ENCODE data around the gene ABCB1.

ABCB1 gene

GRCh38 chr7:87609916-87610315 is 9.2 kb upstream of the ABCB1 start (continued):
- TF ChIP-seq KLF1 (tag by site-specific recombination; IDR thresholded peaks at IDR 0.05): no peak
- no peak for TF ChIP-seq KLF8 (tag by site-specific recombination; IDR thresholded peaks at IDR 0.05)
- no peak for TF ChIP-seq ZBTB21 (tag by site-specific recombination; IDR thresholded peaks at IDR 0.05)
- no peak for TF ChIP-seq ZNF639 (tag by site-specific recombination; IDR thresholded peaks at IDR 0.05)
- no peak for TF ChIP-seq ZIC2 (tag by site-specific recombination; IDR thresholded peaks at IDR 0.05)
- TF ChIP-seq ZBTB7A (tag by site-specific recombination; IDR thresholded peaks at IDR 0.05; ENCODE audit: low read depth): no peak
- TF ChIP-seq ZBTB1 (tag by site-specific recombination; IDR thresholded peaks at IDR 0.05): no peak
- TF ChIP-seq ZNF707 (tag by site-specific recombination; IDR thresholded peaks at IDR 0.05): no peak
- no peak for TF ChIP-seq ZSCAN23 (tag by site-specific recombination; IDR thresholded peaks at IDR 0.05)

DNA sequence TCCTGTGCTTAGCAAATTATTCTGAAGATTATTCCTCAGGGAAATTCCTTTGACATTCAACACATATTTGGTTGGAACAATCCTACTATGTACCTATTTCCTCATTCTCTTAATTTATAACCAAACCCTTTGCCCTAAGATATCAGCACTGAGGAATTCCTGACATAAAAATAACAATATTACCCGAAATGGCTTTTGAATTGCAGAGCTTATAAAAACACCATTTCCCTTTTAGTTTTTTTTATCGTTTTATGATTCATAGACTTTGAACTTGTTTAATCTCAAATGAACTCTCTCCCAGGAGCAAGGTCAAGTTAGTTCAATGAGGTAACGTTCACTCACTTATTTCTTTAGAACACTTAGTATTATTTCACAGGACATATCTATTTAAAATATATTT is 7.7 kb upstream of the ABCB1 start:
- Histone ChIP-seq H3K4me1 (ENCODE audit: control insufficient read depth, insufficient read depth, low read length) (no peaks in the 10 kb centered on the region), H3K27ac (ENCODE audit: extremely low read depth, low read depth, low read length) (no peak overlapping the region), H3K36me3 (ENCODE audit: control insufficient read depth in 2 of 2, insufficient read depth in 1 of 2, low read length in 2 of 2) (no peaks in the 10 kb centered on the region), H3K4me3 (ENCODE audit: low read depth, low read length) (no peak overlapping the region), H3K9me3 (ENCODE audit: control insufficient read depth, insufficient read depth, low read depth, low read length) (no peaks in the 10 kb centered on the region)
- TF ChIP-seq ZNF248 (tag by site-specific recombination; IDR thresholded peaks at IDR 0.05) (no peak), ZNF423 (tag by site-specific recombination; IDR thresholded peaks at IDR 0.05) (no peak), PRDM6 (tag by site-specific recombination; IDR thresholded peaks at IDR 0.05) (0 out of 2 replicates have a peak, but pooled peaks have one; percentile 30), ZBTB17 (tag by site-specific recombination; IDR thresholded peaks at IDR 0.05) (no peak)
- TF ChIP-seq, protein P1, sequence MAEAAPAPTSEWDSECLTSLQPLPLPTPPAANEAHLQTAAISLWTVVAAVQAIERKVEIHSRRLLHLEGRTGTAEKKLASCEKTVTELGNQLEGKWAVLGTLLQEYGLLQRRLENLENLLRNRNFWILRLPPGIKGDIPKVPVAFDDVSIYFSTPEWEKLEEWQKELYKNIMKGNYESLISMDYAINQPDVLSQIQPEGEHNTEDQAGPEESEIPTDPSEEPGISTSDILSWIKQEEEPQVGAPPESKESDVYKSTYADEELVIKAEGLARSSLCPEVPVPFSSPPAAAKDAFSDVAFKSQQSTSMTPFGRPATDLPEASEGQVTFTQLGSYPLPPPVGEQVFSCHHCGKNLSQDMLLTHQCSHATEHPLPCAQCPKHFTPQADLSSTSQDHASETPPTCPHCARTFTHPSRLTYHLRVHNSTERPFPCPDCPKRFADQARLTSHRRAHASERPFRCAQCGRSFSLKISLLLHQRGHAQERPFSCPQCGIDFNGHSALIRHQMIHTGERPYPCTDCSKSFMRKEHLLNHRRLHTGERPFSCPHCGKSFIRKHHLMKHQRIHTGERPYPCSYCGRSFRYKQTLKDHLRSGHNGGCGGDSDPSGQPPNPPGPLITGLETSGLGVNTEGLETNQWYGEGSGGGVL (tag by site-specific recombination; IDR thresholded peaks at IDR 0.05): no peak
- CTCF ChIA-PET: no interaction called here
- POLR2A ChIA-PET: no interaction called here

DNA sequence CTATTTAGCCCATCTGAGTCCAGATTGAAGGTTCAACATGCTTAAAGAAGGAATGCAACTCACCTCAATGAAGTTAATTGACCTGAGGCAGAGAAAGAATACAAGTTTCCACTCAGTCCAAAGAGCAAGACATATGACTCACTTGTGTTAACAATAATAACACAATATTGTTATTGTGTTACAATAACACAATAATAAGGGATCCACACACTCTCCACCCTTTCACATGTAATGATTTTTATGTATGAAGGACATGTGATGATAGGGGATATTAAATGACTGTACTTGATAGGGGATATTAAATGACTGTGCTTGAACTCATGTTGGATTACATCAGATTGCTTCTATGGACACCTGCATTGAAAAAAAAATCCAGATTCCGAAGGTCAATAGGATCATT is 3.6 kb upstream of the ABCB1 start:
- POLR2A ChIA-PET: no interaction called here
- TF ChIP-seq ZNF140 (tag by site-specific recombination; IDR thresholded peaks at IDR 0.05) (no peak), ZNF664 (tag by site-specific recombination; IDR thresholded peaks at IDR 0.05) (no peak), ZNF654 (tag by site-specific recombination; IDR thresholded peaks at IDR 0.05; ENCODE audit: low read depth) (no peak), ZNF560 (tag by site-specific recombination; IDR thresholded peaks at IDR 0.05; ENCODE audit: borderline replicate concordance) (no peak), KLF10 (tag by site-specific recombination; IDR thresholded peaks at IDR 0.05) (no peak), ZNF280C (tag by site-specific recombination; IDR thresholded peaks at IDR 0.05) (no peak), ZNF660 (tag by site-specific recombination; IDR thresholded peaks at IDR 0.05) (no peak), ZNF473 (tag by site-specific recombination; IDR thresholded peaks at IDR 0.05) (no peak), GLIS1 (tag by site-specific recombination; IDR thresholded peaks at IDR 0.05) (no peak), ZNF121 (tag by site-specific recombination; IDR thresholded peaks at IDR 0.05) (no peak)
- TF ChIP-seq, protein P2, sequence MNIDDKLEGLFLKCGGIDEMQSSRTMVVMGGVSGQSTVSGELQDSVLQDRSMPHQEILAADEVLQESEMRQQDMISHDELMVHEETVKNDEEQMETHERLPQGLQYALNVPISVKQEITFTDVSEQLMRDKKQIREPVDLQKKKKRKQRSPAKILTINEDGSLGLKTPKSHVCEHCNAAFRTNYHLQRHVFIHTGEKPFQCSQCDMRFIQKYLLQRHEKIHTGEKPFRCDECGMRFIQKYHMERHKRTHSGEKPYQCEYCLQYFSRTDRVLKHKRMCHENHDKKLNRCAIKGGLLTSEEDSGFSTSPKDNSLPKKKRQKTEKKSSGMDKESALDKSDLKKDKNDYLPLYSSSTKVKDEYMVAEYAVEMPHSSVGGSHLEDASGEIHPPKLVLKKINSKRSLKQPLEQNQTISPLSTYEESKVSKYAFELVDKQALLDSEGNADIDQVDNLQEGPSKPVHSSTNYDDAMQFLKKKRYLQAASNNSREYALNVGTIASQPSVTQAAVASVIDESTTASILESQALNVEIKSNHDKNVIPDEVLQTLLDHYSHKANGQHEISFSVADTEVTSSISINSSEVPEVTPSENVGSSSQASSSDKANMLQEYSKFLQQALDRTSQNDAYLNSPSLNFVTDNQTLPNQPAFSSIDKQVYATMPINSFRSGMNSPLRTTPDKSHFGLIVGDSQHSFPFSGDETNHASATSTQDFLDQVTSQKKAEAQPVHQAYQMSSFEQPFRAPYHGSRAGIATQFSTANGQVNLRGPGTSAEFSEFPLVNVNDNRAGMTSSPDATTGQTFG (tag by site-specific recombination; IDR thresholded peaks at IDR 0.05; ENCODE audit: borderline replicate concordance): no peak

More for the DNA sequence above, 3.6 kb upstream of the ABCB1 start:
- CTCF ChIA-PET: interaction anchor here (0.7 kb wide), 1 partner anchor 15 kb away, joined by 3 read pairs; no protein-coding TSS in a partner anchor
- H3K4me1 ChIP-seq (ENCODE audit: control insufficient read depth, insufficient read depth, low read length): no peaks in the 10 kb centered on the region
- H3K27ac ChIP-seq (ENCODE audit: extremely low read depth, low read depth, low read length): no peak overlapping the region
- no peaks in the 10 kb centered on the region for H3K36me3 ChIP-seq (ENCODE audit: control insufficient read depth in 2 of 2, insufficient read depth in 1 of 2, low read length in 2 of 2)
- no peaks in the 10 kb centered on the region for H3K9me3 ChIP-seq (ENCODE audit: control insufficient read depth, insufficient read depth, low read depth, low read length)
- no peak overlapping the region for H3K4me3 ChIP-seq (ENCODE audit: low read depth, low read length)
